Stimulated activated CD8-positive, alpha-beta memory T cell treated with anti-CD3 and anti-CD28 coated beads, Interleukin-12 subunit alpha, Interleukin-12 subunit beta, amount 100 ng/mL, for 24 hours (primary cell): ENCODE results near the gene SGCG.
"Not testable (repeated sequence)": the region's sequence is repeated elsewhere in the genome, so short reads cannot be mapped to it uniquely, and the experiment has no call there.

Experiments
- DNase-seq: peaks from one replicate; pipeline ENCODE4 v3.0.0-alpha.2; 2020; ENCODE audit errors: extremely low read depth

SGCG gene

DNA sequence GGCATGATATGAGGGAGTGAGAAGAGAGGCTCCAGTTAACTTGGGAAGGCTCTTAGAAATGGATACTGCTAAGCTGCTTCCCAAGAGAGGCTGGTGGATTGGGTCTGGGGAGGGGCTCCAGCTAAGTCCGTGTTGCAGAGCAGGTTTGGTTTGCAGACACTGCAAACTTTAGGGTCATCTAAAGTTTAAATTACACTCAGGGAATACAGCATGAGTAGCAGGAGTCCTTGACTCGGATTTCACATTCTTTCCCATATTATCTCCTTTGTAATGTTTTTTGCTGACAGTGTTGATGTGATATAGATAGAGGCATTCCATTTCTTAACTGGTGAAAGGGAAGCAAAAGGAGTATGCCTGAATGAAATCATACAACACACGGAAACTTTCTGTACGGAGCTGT is 31.9 kb downstream of the SGCG start:
- no peak for DNase-seq

DNA sequence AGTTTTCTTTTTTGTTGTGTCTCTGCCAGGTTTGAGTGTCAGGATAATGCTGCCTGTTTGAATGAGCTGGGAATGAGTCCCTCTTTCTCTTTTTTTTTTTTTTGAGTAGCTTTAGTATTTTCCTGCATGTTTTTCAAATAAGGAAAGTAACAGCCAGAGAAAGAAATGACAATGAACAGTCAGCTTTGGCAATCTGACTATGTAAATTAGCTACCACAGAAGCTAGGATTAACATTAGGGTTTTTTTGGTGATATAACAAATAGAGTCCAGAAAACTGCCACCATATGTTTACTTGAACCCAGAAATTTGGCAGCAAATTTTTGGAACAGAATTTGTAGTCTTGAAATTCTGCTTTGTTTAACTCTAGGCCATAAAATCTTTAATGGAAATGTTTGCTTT is 50.5 kb downstream of the SGCG start:
- DNase-seq, result no peak

DNA sequence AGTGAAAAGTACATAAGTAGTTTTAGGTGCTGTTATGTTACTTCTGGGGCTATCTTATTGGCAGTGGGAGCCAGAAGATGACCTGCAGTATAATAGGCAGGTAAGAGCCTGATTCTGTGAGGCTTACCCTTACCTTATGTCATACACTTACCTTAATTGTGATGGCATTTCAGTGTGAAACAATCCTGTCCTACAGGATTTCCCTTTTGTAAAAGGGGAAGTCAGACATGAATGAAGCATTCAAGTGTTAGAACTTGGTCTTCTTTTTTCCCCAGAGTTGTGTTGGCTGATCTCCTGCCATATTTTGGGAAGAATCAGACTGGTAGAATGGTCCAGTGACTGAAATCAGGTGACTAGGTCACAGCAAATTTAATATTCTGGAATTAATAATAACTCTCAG is 55.2 kb downstream of the SGCG start:
- DNase-seq, result no peak

DNA sequence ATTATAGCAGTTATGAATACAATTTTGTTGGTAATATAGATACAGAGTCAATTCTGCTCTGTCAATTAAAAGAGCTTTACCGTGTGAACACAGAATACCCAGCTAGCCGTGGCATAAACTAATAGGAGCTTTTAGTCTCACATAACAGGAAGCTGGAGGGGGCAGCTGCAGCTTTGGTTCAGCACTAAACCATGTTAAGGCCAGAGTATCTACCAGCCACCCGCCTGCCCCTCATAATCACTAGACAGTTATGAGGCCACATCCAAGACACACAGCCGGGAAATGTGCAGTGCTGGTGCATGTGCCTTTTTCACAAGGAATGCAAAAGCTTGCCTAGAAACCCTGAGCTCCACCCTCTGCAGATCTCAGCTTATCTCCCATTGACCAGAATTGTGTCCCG is 62.3 kb downstream of the SGCG start:
- no peak for DNase-seq

DNA sequence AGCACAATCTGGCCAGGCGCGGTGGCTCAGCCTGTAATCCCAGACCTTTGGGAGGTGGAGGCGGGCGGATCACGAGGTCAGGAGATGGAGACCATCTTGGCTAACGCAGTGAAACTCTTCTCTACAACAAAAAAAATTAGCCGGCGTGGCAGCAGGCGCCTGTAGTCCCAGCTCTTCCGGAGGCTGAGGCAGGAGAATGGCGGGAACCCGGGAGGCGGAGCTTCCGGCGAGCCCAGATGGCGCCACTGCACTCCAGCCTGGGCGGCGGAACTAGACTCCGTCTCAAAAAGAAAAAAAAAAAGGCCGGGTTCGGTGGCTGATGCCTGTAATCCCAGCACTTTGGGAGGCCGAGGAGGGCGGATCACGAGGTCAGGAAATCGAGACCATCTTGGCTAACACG is 67.6 kb downstream of the SGCG start:
- not testable (repeated sequence) for DNase-seq

DNA sequence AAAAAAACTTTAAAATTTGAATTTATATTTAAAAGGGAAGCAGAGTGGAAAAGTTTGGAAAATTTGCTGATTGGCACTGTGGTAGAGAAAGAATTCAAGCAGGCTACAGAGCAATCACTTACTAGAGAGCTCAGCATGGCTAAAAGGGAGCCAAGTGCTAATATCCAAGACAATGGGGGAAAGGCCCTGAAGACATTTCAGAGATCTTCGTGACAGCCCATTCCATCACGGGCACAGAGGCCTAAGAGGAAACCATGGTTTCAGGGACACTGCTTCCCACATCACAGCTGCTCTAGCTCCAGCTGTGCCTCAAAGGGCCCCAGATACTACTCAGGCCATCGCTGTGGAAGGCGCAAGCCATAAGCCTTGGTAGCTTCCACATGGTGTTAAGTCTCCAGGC is 73.7 kb downstream of the SGCG start:
- no peak for DNase-seq

DNA sequence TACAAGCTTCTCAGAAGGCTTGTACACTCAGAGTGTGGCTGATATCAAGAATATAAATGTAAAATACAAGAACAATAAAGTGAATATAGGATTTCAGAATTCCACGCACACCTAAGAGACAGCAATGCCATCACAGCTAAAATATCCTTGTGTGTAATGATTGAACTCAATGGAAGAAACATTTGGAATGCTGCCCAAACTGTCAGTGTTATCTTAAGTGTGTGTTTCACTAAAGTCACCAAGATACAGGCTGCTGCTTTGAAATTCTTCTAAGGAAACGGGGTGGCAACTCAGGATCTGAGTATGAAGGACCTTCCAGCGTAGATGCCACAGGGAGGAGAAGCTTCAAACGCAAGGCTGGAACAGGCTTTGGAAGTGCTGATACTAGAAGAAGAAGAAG is 86.8 kb downstream of the SGCG start:
- DNase-seq, result no peak

DNA sequence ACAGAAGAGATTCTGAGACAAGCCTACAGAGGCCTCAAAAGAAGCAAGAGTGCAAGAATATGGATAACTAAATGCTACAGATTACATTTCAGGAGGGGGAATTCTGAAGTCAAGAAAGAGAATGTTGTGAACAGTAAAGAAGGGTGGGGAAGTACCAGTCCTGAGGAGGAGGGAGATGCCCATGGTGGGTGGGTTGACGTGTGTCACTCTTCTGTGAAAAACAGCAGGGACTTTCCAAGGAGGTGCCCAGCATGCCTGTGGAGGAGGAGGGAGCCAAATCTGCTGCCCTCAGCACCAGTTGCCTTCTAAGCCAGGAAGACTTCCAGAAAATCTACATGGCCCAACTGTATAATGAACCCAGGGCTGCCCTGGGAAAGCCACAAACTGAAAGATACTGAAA is 87.7 kb downstream of the SGCG start:
- no peak for DNase-seq

DNA sequence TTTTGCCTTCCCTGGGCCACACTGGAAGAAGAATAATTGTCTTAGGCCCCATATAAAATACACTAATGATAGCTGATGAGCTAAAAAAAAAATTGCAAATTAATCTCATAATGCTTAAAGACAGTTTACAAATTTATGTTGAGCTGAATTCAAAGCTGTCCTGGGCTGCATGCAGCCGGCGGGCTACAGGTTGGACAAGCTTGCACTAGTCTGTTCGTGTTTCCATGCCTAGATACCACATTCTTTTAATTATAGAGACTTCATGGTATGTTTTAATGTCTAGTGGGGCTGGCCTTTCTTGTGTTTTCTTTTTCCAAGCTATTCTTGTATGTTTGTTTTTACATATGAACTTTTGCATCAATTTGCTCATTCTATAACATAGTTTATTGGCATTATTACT is 90.6 kb downstream of the SGCG start:
- no peak for DNase-seq

DNA sequence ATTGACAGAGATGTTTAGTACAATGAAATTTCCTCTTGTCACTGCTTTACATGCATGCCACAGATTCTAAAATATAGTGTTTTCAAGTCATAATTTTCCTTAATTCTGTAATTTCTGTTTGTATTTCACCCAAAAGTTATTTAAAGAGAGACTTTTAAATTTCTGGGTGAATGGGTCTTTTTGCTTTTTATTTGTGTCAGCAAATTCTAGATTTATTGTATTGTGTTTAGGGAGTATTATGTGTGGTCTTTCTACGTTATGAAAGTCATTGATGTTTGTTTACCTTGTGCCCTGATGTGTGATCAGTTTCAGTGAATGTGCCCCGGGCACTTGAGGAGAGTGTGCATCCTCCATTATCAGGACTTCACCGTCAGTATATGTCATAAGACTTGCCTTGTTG is 92.7 kb downstream of the SGCG start:
- no peak for DNase-seq

DNA sequence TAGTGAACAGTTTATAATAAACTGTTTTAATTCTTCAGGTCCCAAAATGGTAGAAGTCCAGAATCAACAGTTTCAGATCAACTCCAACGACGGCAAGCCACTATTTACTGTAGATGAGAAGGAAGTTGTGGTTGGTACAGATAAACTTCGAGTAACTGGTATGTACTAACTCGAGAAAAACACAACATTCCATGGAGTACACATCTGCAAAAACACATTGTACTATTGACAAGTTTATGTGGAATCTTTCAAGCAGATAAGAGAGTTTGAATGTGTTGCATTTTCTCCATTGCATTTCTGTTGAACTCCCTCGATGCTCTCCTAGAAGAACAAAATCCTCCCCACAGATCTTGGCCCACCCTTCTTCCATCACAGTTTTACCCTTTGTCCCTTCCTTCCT is 98.5 kb downstream of the SGCG start:
- no peak for DNase-seq

DNA sequence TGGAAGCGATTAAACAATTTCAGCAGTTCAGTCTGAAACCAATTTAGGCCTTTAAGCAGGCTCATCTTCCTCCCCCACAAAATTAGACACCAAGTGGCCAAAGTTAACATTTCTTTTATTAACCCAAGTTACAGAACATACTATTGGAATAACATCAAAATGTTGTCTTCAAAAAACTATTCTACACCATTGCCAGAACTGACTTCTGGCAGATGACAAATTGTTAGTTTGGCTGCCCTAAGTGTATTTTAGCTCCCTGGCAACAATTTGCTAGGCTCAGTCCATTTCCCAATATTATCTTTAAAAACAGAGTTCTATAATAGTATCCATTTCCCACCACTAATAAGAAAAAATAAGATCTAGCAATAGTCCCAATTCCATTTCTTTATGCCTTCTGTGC is 107.8 kb downstream of the SGCG start:
- no peak for DNase-seq

DNA sequence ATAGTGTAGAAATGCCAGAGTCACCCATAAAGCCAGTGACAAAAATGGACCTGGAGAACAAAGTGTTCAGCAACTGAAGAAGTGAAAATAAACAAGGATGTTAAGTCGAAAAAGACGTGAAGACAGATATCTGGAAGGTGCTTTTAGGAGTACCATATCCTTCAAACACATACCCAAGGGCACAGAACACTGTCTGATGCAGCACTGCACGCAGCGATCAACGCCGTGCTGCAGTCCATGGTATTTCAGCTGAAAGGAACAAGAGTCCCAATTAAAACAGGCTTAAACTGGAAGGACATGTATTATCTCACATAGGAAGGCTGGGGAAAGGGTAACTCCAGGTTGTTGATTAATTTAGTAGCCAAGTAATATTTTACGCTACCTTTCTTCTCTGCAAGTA is 108.2 kb downstream of the SGCG start:
- DNase-seq, result no peak

DNA sequence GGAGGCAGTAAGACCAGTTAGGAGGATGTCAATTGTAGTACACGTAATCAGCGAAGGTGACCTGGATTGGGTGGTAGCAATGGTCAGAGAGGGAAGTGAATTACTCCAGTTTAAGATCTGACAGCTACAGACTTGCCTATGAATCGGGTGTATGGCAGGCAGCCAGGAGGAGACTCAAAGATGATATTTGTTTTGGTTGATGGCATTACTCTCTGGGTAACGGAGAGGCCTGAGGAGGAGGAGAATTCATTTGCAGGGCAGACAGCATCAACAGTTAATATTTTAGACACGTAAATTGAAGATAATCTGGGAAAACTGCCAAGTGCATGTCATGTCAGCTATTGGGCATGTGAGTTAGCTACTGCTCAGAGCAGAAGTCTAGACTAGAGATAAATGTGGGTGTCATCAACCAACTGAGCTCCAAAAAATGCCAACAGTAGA is 109.2 kb downstream of the SGCG start:
- DNase-seq, result no peak

DNA sequence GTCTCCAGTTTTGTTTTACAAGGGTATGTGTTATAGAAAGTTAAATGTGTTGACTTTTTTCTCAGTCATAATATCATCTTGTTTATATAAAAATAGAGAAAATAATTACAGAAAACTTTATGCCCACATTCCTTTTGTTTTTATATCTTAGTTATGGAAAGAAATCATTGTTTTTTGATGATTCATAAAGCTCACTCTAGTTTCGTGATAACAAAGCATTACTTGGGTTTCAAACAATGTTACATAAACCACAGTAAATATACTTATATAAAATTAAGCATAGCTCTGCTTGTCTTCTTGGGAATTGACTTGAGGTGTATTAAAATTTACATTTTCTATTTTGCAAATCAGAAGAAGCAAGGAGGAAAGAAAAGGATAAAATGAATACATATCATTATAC is 111.8 kb downstream of the SGCG start:
- DNase-seq, result no peak

DNA sequence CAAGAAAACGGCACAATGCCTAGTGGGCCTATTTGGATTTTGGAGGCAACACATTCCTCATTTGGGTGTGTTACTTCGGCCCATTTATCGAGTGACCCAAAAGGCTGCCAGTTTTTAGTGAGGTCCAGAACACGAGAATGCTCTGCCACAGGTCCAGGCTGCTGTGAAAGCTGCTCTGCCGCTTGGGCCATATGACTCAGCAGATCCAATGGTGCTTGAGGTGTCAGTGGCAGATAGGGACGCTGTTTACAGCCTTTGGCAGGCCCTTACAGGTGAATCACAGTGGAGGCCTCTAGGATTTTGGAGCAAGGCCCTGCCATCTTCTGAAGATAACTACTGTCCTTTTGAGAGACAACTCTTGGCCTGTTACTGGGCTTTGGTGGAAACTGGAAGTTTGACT is 134.1 kb downstream of the SGCG start:
- DNase-seq, result not testable (repeated sequence)

DNA sequence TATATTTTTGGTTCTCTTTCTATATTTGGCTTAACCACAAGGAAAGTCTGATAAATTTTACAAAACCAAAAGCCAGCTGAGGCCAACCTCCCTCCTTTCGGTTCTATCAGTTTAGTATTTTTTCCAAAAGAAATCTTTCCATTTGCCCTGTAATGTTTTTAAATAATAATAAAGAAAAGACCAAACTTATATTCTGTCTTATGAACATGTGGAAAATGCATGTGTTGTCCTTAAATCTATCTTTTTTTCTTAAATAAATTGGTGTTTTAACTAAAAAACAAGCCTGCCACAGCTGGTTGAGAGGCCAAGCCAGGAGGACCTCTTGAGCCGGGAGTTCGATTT is 139.1 kb downstream of the SGCG start:
- no peak for DNase-seq

DNA sequence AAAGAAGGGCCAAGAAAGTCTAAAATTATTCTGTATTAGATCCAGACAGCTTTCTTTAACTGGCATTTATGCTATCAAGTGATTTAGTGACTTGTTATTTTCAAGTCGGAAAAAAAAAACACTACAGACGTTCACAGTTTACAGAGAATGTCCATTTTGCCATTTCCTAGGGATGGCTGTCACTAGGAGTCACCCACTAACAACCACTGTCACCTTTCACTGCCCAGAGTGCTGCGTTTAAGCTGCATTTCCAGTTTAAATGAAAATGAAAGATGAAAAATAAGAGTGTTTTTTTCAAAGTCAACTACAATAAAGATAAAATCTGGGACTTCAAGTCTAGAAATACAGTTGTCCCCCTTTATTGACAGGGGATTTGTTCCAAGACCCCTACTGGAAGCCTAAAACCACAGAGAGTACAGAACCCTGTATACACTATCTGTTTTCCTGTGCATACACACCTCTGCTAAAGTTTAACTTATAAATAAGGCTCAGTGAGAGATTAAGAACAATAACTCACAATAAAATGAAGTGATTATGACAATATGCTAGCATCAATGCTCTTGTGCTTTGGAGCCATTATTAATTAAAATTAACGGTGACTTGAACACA is 140.3 kb downstream of the SGCG start:
- DNase-seq, result no peak

DNA sequence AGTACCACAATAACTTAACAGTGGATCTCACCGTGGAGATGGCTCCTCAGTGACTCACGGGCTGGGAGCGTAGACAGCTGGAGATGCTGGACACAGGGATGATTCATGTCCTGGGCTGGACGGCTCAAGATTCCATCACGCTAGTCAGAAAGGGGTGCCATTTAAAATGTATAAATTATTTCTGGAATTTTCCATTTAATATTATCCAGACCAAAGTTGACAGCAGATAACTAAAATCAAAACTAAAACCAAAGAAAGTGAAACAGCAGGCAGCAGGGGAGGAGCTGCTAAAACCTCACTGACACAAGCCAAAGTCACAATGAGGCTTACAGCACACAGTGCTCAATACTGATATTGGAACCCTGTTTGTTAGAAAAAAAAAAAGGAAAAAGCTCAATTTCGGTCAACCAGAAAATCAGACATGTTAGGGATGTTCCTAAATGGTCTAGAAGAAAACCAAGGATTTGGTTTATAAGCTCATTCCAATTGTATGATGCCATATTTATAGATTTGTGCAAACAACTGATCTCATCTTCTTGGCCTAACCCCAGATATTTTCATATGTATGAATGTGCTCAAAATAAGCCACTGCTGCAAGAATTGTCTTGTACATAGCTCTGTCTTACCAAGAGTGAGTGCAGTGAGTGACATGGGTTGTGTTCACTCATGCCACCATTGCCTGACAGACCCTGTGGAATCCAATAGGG is 140.9 kb downstream of the SGCG start:
- DNase-seq, result no peak

DNA sequence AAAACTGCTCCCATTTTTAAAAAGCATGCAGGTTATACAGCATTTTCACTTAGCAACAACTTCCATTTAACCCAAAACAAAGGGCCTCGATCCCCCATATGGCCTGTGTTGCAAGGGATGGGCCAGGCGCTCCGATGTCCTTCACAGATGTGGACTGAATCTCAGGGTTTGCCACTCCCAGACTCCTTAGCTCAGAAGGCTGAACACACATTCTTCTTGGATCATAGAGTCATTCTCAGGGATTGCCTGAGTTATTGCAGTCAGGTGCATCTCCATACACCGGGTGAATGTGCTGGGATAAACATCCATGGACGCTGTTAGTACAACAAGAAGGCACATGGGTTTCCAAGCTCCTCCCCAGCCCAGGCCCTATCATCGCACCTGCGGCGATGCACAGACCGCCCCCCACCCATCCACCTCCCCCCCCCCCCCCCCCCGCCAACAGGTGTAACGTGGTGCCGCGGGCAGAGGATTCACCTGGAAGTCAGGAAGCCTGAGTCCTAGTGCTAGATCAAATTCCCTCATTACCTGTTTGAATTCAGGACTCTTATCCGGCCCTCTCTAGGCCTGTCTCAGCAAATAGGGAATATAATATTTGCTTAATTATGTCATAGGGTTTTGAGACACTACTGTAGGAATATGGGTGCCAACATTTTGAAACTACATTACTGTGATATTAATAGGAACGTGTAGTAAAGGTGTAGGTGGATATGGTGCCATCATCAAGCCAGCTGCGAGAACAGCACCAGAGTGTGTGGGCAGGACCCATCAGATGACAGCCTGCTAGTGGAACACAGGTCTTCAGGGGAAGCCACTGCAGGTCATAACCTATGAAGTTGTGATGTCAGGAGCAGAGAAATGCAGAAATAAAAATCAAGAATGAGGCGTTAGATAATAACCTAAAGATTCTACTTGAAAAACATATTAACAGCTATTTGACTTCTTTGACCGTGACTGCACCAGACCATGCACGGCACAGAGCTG is 141.9 kb downstream of the SGCG start:
- DNase-seq, result no peak

DNA sequence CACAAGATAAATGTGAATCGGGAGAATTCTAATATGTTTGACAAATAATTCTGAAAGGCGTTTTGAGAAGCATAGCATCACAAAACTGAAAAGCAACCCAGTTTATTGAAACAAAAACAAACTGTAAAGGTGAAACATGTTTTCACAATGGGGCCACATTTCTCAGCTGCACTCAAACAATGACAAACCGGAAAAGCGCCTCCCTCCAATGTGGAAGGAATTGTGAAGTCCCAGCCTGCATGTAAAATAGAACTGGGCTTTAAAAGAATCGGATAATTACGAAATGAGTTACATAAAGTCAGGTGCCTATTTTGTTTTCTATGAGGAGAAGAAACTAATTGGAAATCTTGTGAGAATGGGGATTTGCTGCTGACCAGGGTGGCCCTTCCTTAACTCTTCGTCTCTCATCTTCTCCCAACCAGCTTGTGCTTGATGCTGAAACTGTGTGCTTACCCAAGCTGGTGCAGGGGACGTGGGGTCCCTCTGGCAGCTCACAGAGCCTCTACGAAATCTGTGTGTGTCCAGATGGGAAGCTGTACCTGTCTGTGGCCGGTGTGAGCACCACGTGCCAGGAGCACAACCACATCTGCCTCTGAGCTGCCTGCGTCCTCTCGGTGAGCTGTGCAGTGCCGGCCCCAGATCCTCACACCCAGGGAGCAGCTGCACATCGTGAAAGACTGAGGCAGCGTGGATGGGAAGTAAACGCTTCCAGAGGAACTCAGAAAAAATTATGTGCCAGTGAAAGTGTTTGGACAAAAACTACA is 143.3 kb downstream of the SGCG start:
- no peak for DNase-seq

DNA sequence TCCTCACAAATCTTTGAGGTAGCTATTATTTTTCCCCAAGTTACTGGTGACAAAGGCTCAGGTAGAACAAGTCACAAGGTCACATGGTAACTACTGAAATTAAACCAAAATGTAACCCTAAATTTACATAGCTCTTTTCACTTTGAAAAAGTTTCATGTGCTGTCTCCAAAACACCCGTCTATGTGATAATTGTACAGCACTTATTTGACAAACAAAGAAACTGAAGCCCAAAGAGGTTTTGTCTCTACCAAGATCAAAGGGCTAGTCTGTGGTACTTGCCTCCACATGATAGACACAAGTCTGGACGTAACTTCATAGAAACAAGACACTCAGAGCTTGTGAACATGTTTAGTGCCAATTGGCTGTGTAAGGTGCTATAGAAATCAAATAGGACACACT is 144.4 kb downstream of the SGCG start:
- DNase-seq, result no peak
